ENCODE data around the gene LDB3.

- TF ChIP-seq POLR2A (IDR thresholded peaks at IDR 0.05), result no peak
- TF ChIP-seq, protein P1, sequence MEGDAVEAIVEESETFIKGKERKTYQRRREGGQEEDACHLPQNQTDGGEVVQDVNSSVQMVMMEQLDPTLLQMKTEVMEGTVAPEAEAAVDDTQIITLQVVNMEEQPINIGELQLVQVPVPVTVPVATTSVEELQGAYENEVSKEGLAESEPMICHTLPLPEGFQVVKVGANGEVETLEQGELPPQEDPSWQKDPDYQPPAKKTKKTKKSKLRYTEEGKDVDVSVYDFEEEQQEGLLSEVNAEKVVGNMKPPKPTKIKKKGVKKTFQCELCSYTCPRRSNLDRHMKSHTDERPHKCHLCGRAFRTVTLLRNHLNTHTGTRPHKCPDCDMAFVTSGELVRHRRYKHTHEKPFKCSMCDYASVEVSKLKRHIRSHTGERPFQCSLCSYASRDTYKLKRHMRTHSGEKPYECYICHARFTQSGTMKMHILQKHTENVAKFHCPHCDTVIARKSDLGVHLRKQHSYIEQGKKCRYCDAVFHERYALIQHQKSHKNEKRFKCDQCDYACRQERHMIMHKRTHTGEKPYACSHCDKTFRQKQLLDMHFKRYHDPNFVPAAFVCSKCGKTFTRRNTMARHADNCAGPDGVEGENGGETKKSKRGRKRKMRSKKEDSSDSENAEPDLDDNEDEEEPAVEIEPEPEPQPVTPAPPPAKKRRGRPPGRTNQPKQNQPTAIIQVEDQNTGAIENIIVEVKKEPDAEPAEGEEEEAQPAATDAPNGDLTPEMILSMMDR (IDR thresholded peaks at IDR 0.05), result no peak
Observed at GRCh38 chr10:86730227-86730626, 61.9 kb downstream of the LDB3 start.
